Right hindlimb (tissue), 1 donor: ENCODE results near the gene TNFAIP8L1.
"Not testable (repeated sequence)": the region's sequence is repeated elsewhere in the genome, so short reads cannot be mapped to it uniquely, and the experiment has no call there.

ENCODE experiments used
- DNase-seq: peaks from one replicate; pipeline ENCODE4 v3.0.0-alpha.2; 2018

Gene TNFAIP8L1

DNA sequence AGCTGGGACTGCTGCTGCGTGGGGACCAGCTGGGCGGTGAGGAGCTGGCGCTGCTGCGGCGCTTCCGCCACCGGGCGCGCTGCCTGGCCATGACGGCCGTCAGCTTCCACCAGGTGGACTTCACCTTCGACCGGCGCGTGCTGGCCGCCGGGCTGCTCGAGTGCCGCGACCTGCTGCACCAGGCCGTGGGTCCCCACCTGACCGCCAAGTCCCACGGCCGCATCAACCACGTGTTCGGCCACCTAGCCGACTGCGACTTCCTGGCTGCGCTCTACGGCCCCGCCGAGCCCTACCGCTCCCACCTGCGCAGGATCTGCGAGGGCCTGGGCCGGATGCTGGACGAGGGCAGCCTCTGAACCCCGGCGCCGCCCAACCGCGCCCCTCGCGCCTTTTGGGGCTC lies 12.8 kb downstream of the TNFAIP8L1 start:
- no peak for DNase-seq

DNA sequence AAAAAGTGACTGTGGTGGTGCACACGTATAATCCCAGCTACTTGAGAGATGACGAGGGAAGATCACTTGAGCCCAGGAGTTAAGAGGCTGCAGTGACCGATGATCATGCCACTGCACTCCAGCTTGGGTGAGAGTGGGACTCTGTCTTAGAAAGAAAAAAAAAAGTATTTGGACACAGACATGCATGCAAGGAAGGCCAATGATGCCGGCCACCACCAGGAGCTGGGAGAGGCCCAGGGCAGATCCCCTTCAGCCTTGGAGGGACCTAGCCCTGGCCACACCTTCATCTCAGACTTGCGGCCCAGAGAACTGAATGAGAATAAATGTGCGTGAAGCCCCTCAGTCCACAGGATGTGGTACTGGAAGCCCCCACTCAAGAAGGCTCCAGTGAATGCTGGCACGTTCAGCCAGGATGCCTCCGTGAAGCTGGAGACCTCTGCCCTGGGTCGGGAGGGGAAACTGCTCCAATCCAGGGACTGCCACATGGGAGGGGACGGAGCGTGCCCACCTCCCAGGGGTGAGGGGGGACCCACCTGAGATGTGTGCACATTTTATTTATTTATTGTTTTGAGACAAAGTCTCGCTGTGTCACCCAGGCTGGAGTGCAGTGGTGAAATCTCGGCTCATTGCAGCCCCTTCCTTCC lies 14.6 kb downstream of the TNFAIP8L1 start:
- DNase-seq = no peak

GRCh38 chr19:4654437-4655361 lies 15.4 kb downstream of the TNFAIP8L1 start:
- DNase-seq = no peak

DNA sequence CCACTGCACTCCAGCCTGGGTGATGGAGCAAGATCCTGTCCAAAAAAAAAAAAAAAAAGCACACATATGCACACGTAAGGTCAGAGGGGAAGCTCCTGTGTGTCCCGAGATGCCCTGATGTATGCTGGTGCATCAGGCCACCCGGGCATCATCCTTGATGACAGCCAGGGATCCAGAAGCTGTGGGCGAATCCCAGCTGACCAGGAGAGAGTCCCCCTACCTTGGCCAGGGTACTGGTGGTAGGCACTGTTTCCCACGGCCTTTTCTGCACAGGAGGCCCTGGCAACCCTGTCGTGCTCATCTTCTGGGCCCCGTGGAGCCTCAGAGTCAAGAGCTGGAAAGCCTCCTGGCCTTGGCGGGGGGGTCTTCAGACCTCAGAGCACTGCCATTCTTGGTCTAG lies 16.8 kb downstream of the TNFAIP8L1 start:
- no peak for DNase-seq

DNA sequence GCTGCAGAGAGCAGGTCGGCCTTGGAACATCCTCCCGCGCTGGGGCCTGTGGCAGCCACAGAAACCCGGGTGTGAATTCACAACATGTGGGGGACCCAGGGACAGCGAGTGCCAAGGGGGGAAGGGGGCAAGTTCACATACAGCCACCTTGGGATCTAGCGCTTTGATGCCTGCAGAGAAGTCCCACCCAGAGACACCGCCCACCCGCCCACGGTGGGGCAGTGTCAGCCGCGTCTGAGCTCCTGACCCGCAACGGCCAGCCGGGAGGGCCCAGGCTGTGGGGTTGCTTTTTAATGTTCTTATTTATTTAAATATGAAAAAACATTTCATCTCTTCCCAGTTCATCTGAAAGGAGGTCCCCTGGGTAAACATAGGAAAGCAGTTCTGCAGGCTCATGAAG lies 17.9 kb downstream of the TNFAIP8L1 start:
- DNase-seq = no peak

DNA sequence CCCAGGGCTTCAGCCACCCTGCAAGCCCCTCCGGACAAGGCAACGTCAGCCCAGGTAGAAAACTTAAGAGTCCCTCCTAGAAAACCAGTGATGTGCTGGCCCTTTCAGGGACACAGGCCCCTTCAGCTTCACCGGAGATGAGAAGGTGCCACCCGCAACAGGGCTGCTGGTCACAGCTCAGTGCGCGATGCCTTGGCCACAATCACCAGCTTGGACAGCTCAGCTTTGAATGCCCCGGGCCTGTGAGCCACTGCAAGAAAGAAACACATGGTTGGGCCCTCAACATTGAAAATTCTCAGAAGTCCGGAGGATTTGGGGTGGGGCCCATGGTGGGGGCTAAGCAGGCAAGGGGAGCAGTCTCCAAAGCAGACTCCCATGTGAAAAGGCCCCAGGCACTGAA lies 18.5 kb downstream of the TNFAIP8L1 start:
- no peak for DNase-seq

- no peak for DNase-seq
These were observed 21.0 kb downstream of the TNFAIP8L1 start for GRCh38 chr19:4660181-4660791.

DNA sequence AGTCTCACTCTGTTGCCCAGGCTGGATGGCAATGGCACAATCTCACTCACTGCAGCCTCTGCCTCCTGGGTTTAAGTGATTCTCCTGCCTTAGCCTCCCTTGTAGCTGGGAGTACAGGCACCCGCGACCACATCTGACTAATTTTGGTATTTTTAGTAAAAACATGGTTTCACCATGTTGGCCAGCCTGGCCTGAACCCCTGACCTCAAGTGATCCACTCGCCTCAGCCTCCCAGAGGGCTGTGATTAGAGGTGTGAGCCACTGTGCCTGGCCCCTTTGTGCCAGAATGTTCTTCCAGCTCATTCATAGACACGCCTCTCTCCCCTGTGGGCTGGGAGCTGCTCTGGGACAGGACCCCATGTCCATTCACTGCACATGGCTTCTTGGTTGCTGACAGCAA lies 21.7 kb downstream of the TNFAIP8L1 start:
- DNase-seq = no peak

DNA sequence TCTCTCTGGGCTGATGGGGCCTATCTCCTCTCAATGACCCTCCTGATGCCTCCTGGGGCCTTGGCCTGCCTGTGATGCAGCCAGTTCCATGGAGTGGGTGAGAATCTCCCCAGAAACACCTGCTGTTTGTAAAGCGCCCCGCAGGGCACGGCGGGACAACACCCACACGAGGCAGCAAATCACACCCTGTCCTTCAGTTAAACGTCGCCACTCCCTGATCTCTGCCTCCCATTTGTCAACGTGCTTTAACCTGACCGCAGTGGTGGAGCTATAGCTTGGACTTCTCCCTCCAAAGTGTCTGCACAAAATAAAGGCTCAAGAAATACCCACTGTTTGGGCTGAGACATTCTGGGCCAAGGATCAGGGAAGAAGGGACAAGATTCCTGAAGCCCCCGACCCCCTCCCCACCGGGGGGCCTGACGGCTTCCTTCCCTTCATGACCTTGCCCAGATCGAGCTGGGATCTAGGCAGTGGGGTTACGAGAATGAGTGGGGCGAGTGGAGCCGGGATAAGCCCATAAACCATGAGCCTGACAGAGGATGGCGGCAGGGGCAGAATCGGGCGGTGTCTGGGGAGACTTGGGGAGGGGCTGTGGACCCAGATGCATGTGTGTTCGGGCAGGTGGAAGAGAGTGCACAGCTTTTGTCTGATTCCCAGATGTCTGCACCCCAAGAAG lies 22.8 kb downstream of the TNFAIP8L1 start:
- DNase-seq = no peak

GRCh38 chr19:4662812-4663211 lies 23.5 kb downstream of the TNFAIP8L1 start:
- no peak for DNase-seq

DNA sequence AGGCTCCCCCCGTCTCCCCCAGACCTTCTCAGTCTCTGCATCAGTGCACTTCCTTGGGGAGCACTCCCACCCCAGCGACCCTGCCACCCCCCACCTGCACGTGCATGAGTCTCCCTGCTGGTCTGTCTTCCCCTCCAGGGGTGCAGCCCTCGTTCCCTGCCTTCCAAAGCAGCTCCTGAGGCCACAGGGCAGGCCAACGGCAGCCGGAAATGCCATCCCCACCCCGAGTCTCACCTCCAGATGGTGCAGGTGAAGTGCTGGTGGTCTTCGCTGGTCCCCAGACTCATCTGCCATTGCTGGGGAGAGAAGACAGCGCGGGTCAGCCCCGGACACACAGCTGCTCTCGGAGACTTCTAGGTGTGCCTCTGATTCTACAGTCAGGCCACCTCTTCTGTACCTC lies 25.3 kb downstream of the TNFAIP8L1 start:
- no peak for DNase-seq

DNA sequence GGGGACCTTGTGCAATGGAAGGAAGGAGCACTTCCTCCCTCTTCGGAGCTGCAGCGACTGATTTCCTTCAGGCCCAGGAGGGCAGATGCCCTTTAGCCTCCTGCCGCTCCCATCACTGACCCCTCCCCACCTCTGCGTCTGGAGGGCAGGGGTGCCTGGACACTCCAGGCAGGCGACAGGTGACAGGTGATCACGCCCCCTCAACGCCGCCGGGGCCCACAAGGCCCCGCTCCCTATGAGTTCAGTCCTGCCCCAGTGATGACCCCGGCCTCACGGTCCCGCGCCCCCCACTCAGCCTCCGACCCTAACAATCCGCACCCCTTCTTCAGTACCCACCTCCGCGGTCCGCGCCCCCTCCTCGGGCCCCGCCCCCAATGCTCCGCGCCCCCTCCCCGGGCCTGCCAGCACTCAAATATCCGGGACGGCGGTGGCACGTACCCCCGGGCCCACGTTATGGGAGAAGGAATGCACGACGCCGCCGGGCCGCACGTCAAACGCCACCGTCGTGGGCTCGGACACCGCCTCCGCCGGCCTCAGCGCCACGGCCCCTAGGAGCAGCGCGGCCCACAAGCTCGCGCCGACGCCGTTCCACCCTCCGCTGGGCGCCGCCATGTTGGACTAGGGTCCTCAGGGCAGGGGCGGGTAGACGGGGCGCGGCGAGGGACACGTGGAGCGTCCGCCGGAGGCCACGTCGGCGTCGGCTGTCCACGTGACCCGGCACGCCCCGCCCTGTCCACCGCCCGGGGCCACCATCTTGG lies 30.6 kb downstream of the TNFAIP8L1 start, which contains the start of gene MYDGF:
TSS of gene MYDGF (minus strand) at position 620 of the 758 bp plus-strand sequence. CDS start at position 612, 8 bp downstream.
- peak; percentile 94 for DNase-seq

DNA sequence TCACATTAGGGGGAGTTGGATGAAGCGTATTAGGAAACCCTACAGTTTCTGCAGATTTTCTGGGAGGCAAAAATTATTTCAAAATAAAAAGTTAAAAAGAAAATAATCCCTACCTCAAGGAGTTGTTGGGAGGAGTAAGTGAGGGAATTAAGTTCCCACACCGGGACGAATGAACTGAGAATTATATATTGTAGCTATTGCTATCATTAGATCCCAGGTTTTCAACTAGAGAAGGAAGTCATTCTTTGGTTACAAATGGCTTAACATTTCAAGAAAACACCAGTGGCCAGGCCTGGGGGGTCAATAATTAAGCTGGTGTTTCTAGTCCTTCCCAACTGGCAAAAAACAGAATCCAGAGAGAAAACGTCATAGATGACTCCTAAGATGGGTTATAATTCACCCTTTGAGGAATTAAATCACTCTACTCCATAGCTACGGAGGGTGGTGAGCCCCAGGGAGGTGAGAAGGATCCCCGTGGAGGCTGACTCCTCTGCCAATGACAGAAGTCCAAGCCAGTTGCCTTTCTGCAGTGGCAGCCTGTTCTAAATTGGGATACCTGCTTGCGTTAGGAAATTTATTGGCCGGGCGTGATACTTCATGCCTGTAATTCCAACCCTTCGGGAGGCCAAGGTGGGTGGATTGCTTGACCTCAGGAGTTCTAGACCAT lies 32.0 kb downstream of the TNFAIP8L1 start:
- DNase-seq = no peak

DNA sequence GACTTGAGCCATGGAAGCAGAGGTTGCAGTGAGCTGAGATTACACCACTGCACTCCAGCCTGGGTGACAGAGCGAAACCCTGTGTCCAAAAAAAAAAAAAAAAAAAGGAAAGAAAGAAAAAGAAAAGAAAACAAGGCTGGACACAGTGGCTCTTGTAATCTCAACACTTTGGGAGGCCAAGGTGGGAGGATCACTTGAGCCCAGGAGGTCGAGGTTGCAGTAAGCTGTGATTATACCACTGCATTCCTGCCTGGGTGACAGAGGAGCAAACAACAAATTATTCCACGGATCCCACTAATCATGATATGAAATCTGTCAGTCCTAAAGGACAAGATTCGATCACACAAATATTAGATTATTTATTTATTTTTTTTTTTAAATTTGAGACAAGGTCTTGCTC lies 33.9 kb downstream of the TNFAIP8L1 start:
- no peak for DNase-seq

DNA sequence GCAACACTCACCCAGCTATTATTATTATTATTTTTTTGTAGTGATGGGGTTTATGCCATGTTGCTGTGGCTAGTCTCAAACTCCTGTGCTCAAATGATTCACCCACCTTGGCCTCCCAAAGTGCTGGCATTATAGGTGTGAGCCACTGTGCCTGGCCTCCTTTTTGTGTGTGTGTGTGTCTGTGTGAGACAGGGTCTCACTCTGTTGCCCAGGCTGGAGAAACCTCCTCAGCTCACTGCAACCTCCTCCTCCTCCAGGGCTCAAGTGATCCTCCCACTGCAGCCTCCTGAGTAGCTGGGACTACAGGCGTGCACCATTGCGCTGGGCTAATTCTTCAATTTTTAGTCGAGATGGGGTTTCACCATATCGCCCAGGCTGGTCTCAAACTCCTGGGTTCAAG lies 34.4 kb downstream of the TNFAIP8L1 start:
- no peak for DNase-seq

GRCh38 chr19:4675346-4675745 lies 36.0 kb downstream of the TNFAIP8L1 start:
- DNase-seq = no peak

DNA sequence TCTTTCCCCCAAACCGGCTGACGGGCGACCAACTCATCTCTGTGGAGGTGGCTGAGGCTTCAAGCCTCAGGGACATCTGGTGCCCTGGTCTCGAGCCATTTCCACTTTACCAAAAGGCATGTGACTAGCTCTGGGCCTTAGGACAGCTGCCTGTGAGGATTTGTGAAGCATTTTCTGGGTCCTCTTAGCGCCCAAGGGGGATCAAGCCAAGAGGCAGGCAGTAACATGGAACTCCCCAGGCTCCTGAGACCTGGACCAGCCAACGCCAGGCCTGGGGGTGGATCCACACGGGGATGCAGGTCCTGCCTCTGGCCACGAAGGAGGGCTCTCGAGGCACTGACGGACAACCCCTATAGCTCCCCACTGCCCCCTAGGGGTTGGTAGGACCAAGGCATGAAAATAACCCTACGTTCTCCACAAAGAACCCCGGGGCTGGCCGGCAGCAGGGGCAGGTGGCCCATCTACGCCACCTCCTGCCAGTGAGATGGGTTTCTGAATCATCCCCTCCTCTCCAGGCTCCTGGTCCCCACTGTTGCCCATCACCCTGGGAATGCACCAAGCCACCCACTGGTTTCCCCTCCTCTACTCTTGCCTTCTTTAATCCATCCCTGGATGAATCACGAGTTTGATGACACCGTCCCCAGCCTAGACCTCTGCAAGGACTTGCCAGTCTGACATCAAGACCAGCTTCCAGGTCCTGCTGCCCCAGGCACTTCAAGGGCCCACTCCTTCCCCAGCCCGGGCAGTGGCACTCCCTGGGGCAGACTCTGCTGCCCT lies 37.8 kb downstream of the TNFAIP8L1 start:
- DNase-seq = no peak

GRCh38 chr19:4678881-4679790 lies 39.8 kb downstream of the TNFAIP8L1 start:
- DNase-seq = no peak

DNA sequence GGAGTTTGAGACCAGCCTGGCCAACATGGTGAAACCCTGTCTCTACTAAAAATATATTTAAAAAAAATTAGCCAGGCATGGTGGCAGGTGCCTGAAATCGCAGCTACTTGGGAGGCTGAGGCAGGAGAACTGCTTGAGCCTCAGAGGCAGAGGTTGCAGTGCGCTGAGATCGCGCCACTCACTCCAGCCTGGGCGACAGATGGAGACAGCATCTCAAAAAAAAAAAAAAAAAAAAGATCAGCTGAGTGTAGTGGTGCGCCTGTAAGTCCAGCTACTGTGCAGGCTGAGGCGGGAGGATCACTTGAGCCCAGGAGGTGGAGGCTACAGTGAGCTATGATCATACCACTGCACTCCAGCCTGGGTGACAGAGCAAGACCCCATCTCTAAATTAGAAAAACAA lies 40.7 kb downstream of the TNFAIP8L1 start:
- not testable (repeated sequence) for DNase-seq
